ENCODE data around the gene HRH2.

The HRH2 gene

GRCh38 chr5:175696139-175696854 lies 38.4 kb downstream of the HRH2 start:
- FAIRE-seq (no peak), DNase-seq (ENCODE audit: insufficient read length) (peak; percentile 36)
- TF ChIP-seq POLR2AphosphoS5 (IDR thresholded peaks at IDR 0.05; ENCODE audit: low read depth, low read length) (no peak), POLR2A (IDR thresholded peaks at IDR 0.05; ENCODE audit: low read depth, low read length) (no peak), TAF1 (IDR thresholded peaks at IDR 0.05; ENCODE audit: borderline replicate concordance, low read depth, low read length) (no peak)

- no peak for DNase-seq (ENCODE audit: insufficient read length)
- TF ChIP-seq POLR2AphosphoS5 (IDR thresholded peaks at IDR 0.05; ENCODE audit: low read depth, low read length): no peak
- no peak for TF ChIP-seq POLR2A (IDR thresholded peaks at IDR 0.05; ENCODE audit: low read depth, low read length)
- no peak for TF ChIP-seq TAF1 (IDR thresholded peaks at IDR 0.05; ENCODE audit: borderline replicate concordance, low read depth, low read length)
- no peak for FAIRE-seq
Observed at GRCh38 chr5:175696855-175697198, 39.0 kb downstream of the HRH2 start.

- FAIRE-seq (no peak), DNase-seq (ENCODE audit: insufficient read length) (no peak)
- TF ChIP-seq TAF1 (IDR thresholded peaks at IDR 0.05; ENCODE audit: borderline replicate concordance, low read depth, low read length) (no peak), POLR2A (IDR thresholded peaks at IDR 0.05; ENCODE audit: low read depth, low read length) (no peak), POLR2AphosphoS5 (IDR thresholded peaks at IDR 0.05; ENCODE audit: low read depth, low read length) (no peak)
Observed at GRCh38 chr5:175697846-175698245, 40.0 kb downstream of the HRH2 start.

- DNase-seq (ENCODE audit: insufficient read length) (no peak), FAIRE-seq (no peak)
- no peak for TF ChIP-seq POLR2A (IDR thresholded peaks at IDR 0.05; ENCODE audit: low read depth, low read length)
- TF ChIP-seq POLR2AphosphoS5 (IDR thresholded peaks at IDR 0.05; ENCODE audit: low read depth, low read length): no peak
- no peak for TF ChIP-seq TAF1 (IDR thresholded peaks at IDR 0.05; ENCODE audit: borderline replicate concordance, low read depth, low read length)
Observed at GRCh38 chr5:175698401-175699115, 40.7 kb downstream of the HRH2 start.

GRCh38 chr5:175700991-175701390 lies 43.1 kb downstream of the HRH2 start:
- no peak for DNase-seq (ENCODE audit: insufficient read length)
- TF ChIP-seq TAF1 (IDR thresholded peaks at IDR 0.05; ENCODE audit: borderline replicate concordance, low read depth, low read length) (no peak), POLR2A (IDR thresholded peaks at IDR 0.05; ENCODE audit: low read depth, low read length) (no peak), POLR2AphosphoS5 (IDR thresholded peaks at IDR 0.05; ENCODE audit: low read depth, low read length) (no peak)
- no peak for FAIRE-seq

- FAIRE-seq (no peak), DNase-seq (ENCODE audit: insufficient read length) (no peak)
- no peak for TF ChIP-seq POLR2A (IDR thresholded peaks at IDR 0.05; ENCODE audit: low read depth, low read length)
- no peak for TF ChIP-seq TAF1 (IDR thresholded peaks at IDR 0.05; ENCODE audit: borderline replicate concordance, low read depth, low read length)
- TF ChIP-seq POLR2AphosphoS5 (IDR thresholded peaks at IDR 0.05; ENCODE audit: low read depth, low read length): no peak
Observed at GRCh38 chr5:175701797-175702196, 43.9 kb downstream of the HRH2 start.

- FAIRE-seq (no peak), DNase-seq (ENCODE audit: insufficient read length) (no peak)
- TF ChIP-seq TAF1 (IDR thresholded peaks at IDR 0.05; ENCODE audit: borderline replicate concordance, low read depth, low read length) (no peak), POLR2A (IDR thresholded peaks at IDR 0.05; ENCODE audit: low read depth, low read length) (no peak), POLR2AphosphoS5 (IDR thresholded peaks at IDR 0.05; ENCODE audit: low read depth, low read length) (no peak)
Observed at GRCh38 chr5:175706499-175706898, 48.6 kb downstream of the HRH2 start.

GRCh38 chr5:175707751-175708375 lies 50.0 kb downstream of the HRH2 start:
- FAIRE-seq (no peak), DNase-seq (ENCODE audit: insufficient read length) (no peak)
- TF ChIP-seq POLR2A (IDR thresholded peaks at IDR 0.05; ENCODE audit: low read depth, low read length) (no peak), TAF1 (IDR thresholded peaks at IDR 0.05; ENCODE audit: borderline replicate concordance, low read depth, low read length) (no peak), POLR2AphosphoS5 (IDR thresholded peaks at IDR 0.05; ENCODE audit: low read depth, low read length) (no peak)

- FAIRE-seq (no peak), DNase-seq (ENCODE audit: insufficient read length) (no peak)
- TF ChIP-seq TAF1 (IDR thresholded peaks at IDR 0.05; ENCODE audit: borderline replicate concordance, low read depth, low read length): no peak
- no peak for TF ChIP-seq POLR2AphosphoS5 (IDR thresholded peaks at IDR 0.05; ENCODE audit: low read depth, low read length)
- TF ChIP-seq POLR2A (IDR thresholded peaks at IDR 0.05; ENCODE audit: low read depth, low read length): no peak
Observed at GRCh38 chr5:175709276-175709781, 51.5 kb downstream of the HRH2 start.

- DNase-seq (ENCODE audit: insufficient read length) (no peak), FAIRE-seq (no peak)
- TF ChIP-seq POLR2AphosphoS5 (IDR thresholded peaks at IDR 0.05; ENCODE audit: low read depth, low read length) (no peak), TAF1 (IDR thresholded peaks at IDR 0.05; ENCODE audit: borderline replicate concordance, low read depth, low read length) (no peak), POLR2A (IDR thresholded peaks at IDR 0.05; ENCODE audit: low read depth, low read length) (no peak)
Observed at GRCh38 chr5:175710326-175710725, 52.5 kb downstream of the HRH2 start.

GRCh38 chr5:175711031-175711430 lies 53.2 kb downstream of the HRH2 start:
- no peak for TF ChIP-seq POLR2AphosphoS5 (IDR thresholded peaks at IDR 0.05; ENCODE audit: low read depth, low read length)
- TF ChIP-seq POLR2A (IDR thresholded peaks at IDR 0.05; ENCODE audit: low read depth, low read length): no peak
- TF ChIP-seq TAF1 (IDR thresholded peaks at IDR 0.05; ENCODE audit: borderline replicate concordance, low read depth, low read length): no peak
- no peak for FAIRE-seq
- no peak for DNase-seq (ENCODE audit: insufficient read length)
